HG03558 (cell line): ENCODE measurements around the gene P2RY8.
A peak's percentile ranks its signal among the peaks of the same experiment; 100 is the strongest.
"Not testable (repeated sequence)": the region's sequence is repeated elsewhere in the genome, so short reads cannot be mapped to it uniquely, and the experiment has no call there.

Source experiments
- ATAC-seq: cut with Tn5 transposase; IDR thresholded peaks from one replicate; pipeline ENCODE4 v1.9.1; 2021; ENCODE audit warnings: moderate number of reproducible peaks; ENCODE audit not compliant: unreplicated experiment; ENCODE audit errors: extremely low read depth

Gene P2RY8

GRCh38 chrX:1490723-1491122, 46.3 kb downstream of the P2RY8 start:
- not testable (repeated sequence) for ATAC-seq

GRCh38 chrX:1489354-1489753, 47.6 kb downstream of the P2RY8 start:
- not testable (repeated sequence) for ATAC-seq

- no peak for ATAC-seq
Observed at GRCh38 chrX:1488745-1489144, 48.2 kb downstream of the P2RY8 start.

- ATAC-seq, result no peak
Observed at GRCh38 chrX:1488141-1488540, 48.8 kb downstream of the P2RY8 start.

- ATAC-seq, result no peak
Observed at GRCh38 chrX:1487401-1487800, 49.6 kb downstream of the P2RY8 start.

GRCh38 chrX:1486749-1487361, 50.1 kb downstream of the P2RY8 start:
- ATAC-seq, result no peak

- ATAC-seq, result no peak
Observed at GRCh38 chrX:1486177-1486576, 50.8 kb downstream of the P2RY8 start.

GRCh38 chrX:1485033-1485432, 52.0 kb downstream of the P2RY8 start:
- no peak for ATAC-seq

- ATAC-seq, result no peak
Observed at GRCh38 chrX:1484638-1485019, 52.4 kb downstream of the P2RY8 start.

- ATAC-seq, result peak; percentile 28
Observed at GRCh38 chrX:1483843-1484637, 52.9 kb downstream of the P2RY8 start.

- not testable (repeated sequence) for ATAC-seq
Observed at GRCh38 chrX:1482530-1482928, 54.5 kb downstream of the P2RY8 start.

- ATAC-seq, result peak; percentile 32
Observed at GRCh38 chrX:1481636-1482529, 55.1 kb downstream of the P2RY8 start.

GRCh38 chrX:1480082-1480785, 56.8 kb downstream of the P2RY8 start:
- ATAC-seq, result no peak

- no peak for ATAC-seq
Observed at GRCh38 chrX:1477801-1478458, 59.1 kb downstream of the P2RY8 start.

- no peak for ATAC-seq
Observed at GRCh38 chrX:1477229-1477628, 59.8 kb downstream of the P2RY8 start.

GRCh38 chrX:1476682-1477081, 60.3 kb downstream of the P2RY8 start:
- ATAC-seq, result no peak

GRCh38 chrX:1475881-1476280, 61.1 kb downstream of the P2RY8 start:
- no peak for ATAC-seq

- ATAC-seq, result no peak
Observed at GRCh38 chrX:1475481-1475880, 61.5 kb downstream of the P2RY8 start.

- ATAC-seq, result not testable (repeated sequence)
Observed at GRCh38 chrX:1474593-1474992, 62.4 kb downstream of the P2RY8 start.

GRCh38 chrX:1472975-1473374, 64.0 kb downstream of the P2RY8 start:
- no peak for ATAC-seq
